Measurements from ENCODE around the gene KCNG1.

DNA sequence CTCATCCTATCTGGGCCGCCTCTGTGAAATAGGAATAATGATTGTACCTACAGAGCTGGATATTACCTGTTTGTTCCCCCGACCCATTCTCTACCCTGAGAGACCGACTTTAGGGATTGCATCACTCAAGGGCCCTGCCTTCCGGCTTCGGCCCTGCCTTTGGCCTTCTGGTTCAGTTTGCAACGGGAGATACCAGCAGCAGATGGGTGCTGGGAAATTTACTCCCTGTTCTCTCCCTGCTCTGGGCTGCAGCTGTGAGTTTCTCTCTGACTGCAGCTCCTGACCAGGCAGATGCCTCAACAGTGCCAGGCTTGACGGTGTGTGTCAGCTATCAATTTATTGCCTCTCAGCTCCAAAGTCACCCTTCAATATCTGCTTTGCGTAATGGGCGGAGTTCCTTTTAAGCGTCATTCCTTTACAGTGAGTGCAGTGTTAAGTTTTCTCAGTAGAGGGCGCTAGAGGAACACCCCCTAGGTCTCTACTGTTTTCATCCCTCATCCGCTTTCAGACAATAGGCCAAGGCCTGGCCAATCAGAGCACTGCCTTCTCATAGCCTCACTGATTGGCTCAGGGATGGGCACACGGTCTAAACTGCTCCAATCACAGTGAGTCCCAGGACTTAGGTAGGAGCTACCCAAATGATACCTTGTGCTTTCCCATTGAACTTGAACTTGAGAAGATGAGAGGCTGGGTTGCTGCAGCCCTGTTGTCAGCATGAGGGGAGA lies 30.0 kb downstream of the KCNG1 start:
- no peak for TF ChIP-seq POLR2A (IDR thresholded peaks at IDR 0.05)
- TF ChIP-seq, protein P1, sequence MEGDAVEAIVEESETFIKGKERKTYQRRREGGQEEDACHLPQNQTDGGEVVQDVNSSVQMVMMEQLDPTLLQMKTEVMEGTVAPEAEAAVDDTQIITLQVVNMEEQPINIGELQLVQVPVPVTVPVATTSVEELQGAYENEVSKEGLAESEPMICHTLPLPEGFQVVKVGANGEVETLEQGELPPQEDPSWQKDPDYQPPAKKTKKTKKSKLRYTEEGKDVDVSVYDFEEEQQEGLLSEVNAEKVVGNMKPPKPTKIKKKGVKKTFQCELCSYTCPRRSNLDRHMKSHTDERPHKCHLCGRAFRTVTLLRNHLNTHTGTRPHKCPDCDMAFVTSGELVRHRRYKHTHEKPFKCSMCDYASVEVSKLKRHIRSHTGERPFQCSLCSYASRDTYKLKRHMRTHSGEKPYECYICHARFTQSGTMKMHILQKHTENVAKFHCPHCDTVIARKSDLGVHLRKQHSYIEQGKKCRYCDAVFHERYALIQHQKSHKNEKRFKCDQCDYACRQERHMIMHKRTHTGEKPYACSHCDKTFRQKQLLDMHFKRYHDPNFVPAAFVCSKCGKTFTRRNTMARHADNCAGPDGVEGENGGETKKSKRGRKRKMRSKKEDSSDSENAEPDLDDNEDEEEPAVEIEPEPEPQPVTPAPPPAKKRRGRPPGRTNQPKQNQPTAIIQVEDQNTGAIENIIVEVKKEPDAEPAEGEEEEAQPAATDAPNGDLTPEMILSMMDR (IDR thresholded peaks at IDR 0.05): peak in 5 of 6 experiments; percentile 59 to 89 (median 65)

Measured in esophagus squamous epithelium (tissue), 4 donors.